ENCODE measurements around the gene IGF1R. TPM values are rescaled to one million over a fixed set of nuclear protein-coding genes. Genes with fewer than 3 reads are reported as not detected.
A peak's percentile ranks its signal among the peaks of the same experiment; 100 is the strongest.

The IGF1R gene
- total RNA-seq, 1 experiment from 2014 or later, result 14.1 TPM

- Histone ChIP-seq H3K36me3 (peaks cover 39% of the 10 kb centered on the region), H3K27ac (peak overlapping the region; percentile 96), H3K4me1 (replicated peaks) (peaks cover 73% of the 10 kb centered on the region), H3K27me3 (replicated peaks) (no peaks in the 10 kb centered on the region), H3K4me3 (no peak overlapping the region), H3K9me3 (replicated peaks) (no peaks in the 10 kb centered on the region)
- DNase-seq (ENCODE audit: low read depth in 1 of 2, low spot score in 2 of 2), result peak in 1 of 2 experiments; percentile 82
Observed at GRCh38 chr15:98905963-98906711, 257.8 kb downstream of the IGF1R start.

GRCh38 chr15:98906712-98907083 is 258.4 kb downstream of the IGF1R start:
- Histone ChIP-seq H3K27ac (peak overlapping the region; percentile 96), H3K4me3 (no peak overlapping the region)
- DNase-seq (ENCODE audit: low read depth in 1 of 2, low spot score in 2 of 2), result peak; percentile 54 to 71

GRCh38 chr15:98907927-98908471 is 259.7 kb downstream of the IGF1R start:
- Histone ChIP-seq H3K27me3 (replicated peaks) (no peaks in the 10 kb centered on the region), H3K4me3 (no peak overlapping the region), H3K36me3 (peaks cover 53% of the 10 kb centered on the region), H3K27ac (peak overlapping the region; percentile 96), H3K4me1 (replicated peaks) (peaks cover 54% of the 10 kb centered on the region), H3K9me3 (replicated peaks) (no peaks in the 10 kb centered on the region)
- DNase-seq (ENCODE audit: low read depth in 1 of 2, low spot score in 2 of 2), result no peak

More at GRCh38 chr15:98906712-98907083, 258.4 kb downstream of the IGF1R start:
- H3K27me3 ChIP-seq (replicated peaks), result no peaks in the 10 kb centered on the region
- peaks cover 67% of the 10 kb centered on the region for H3K4me1 ChIP-seq (replicated peaks)
- peaks cover 45% of the 10 kb centered on the region for H3K36me3 ChIP-seq
- no peaks in the 10 kb centered on the region for H3K9me3 ChIP-seq (replicated peaks)

GRCh38 chr15:98909968-98910885 is 261.9 kb downstream of the IGF1R start:
- DNase-seq (ENCODE audit: low read depth in 1 of 2, low spot score in 2 of 2), result no peak
- no peak overlapping the region for H3K27ac ChIP-seq
- peaks cover 64% of the 10 kb centered on the region for H3K36me3 ChIP-seq
- no peaks in the 10 kb centered on the region for H3K9me3 ChIP-seq (replicated peaks)
- no peak overlapping the region for H3K4me3 ChIP-seq
- peaks cover 52% of the 10 kb centered on the region for H3K4me1 ChIP-seq (replicated peaks)
- no peaks in the 10 kb centered on the region for H3K27me3 ChIP-seq (replicated peaks)

GRCh38 chr15:98914626-98915025 is 266.3 kb downstream of the IGF1R start:
- no peaks in the 10 kb centered on the region for H3K9me3 ChIP-seq (replicated peaks)

GRCh38 chr15:98916826-98917225 is 268.5 kb downstream of the IGF1R start:
- Histone ChIP-seq H3K4me3 (no peak overlapping the region), H3K4me1 (replicated peaks) (peaks cover 29% of the 10 kb centered on the region), H3K9me3 (replicated peaks) (no peaks in the 10 kb centered on the region), H3K27me3 (replicated peaks) (no peaks in the 10 kb centered on the region), H3K27ac (no peak overlapping the region), H3K36me3 (peaks cover 88% of the 10 kb centered on the region)
- DNase-seq (ENCODE audit: low read depth in 1 of 2, low spot score in 2 of 2), result no peak

More at GRCh38 chr15:98914626-98915025, 266.3 kb downstream of the IGF1R start:
- no peak overlapping the region for H3K4me3 ChIP-seq
- peaks cover 87% of the 10 kb centered on the region for H3K36me3 ChIP-seq
- H3K4me1 ChIP-seq (replicated peaks), result peaks cover 29% of the 10 kb centered on the region
- peak; percentile 90 to 91 for DNase-seq (ENCODE audit: low read depth in 1 of 2, low spot score in 2 of 2)
- H3K27me3 ChIP-seq (replicated peaks), result no peaks in the 10 kb centered on the region
- peak overlapping the region; percentile 21; the same call in 1 of the 2 replicates for H3K27ac ChIP-seq

- no peak overlapping the region for H3K27ac ChIP-seq
- no peak overlapping the region for H3K4me3 ChIP-seq
- peaks cover 88% of the 10 kb centered on the region for H3K36me3 ChIP-seq
- no peaks in the 10 kb centered on the region for H3K9me3 ChIP-seq (replicated peaks)
- peaks cover 29% of the 10 kb centered on the region for H3K4me1 ChIP-seq (replicated peaks)
- H3K27me3 ChIP-seq (replicated peaks), result no peaks in the 10 kb centered on the region
- no peak for DNase-seq (ENCODE audit: low read depth in 1 of 2, low spot score in 2 of 2)
Observed at GRCh38 chr15:98917417-98917816, 269.1 kb downstream of the IGF1R start.

- Histone ChIP-seq H3K27me3 (replicated peaks) (no peaks in the 10 kb centered on the region), H3K9me3 (replicated peaks) (no peaks in the 10 kb centered on the region), H3K36me3 (peaks cover 93% of the 10 kb centered on the region), H3K4me3 (no peak overlapping the region), H3K27ac (no peak overlapping the region), H3K4me1 (replicated peaks) (peaks cover 9% of the 10 kb centered on the region)
- no peak for DNase-seq (ENCODE audit: low read depth in 1 of 2, low spot score in 2 of 2)
Observed at GRCh38 chr15:98920091-98920880, 271.9 kb downstream of the IGF1R start.

GRCh38 chr15:98923171-98923570 is 274.8 kb downstream of the IGF1R start:
- peaks cover 91% of the 10 kb centered on the region for H3K36me3 ChIP-seq
- DNase-seq (ENCODE audit: low read depth in 1 of 2, low spot score in 2 of 2), result no peak
- H3K27me3 ChIP-seq (replicated peaks), result no peaks in the 10 kb centered on the region
- H3K9me3 ChIP-seq (replicated peaks), result no peaks in the 10 kb centered on the region
- H3K27ac ChIP-seq, result no peak overlapping the region
- H3K4me1 ChIP-seq (replicated peaks), result no peaks in the 10 kb centered on the region
- no peak overlapping the region for H3K4me3 ChIP-seq

- Histone ChIP-seq H3K9me3 (replicated peaks) (no peaks in the 10 kb centered on the region), H3K4me3 (no peak overlapping the region)
- DNase-seq (ENCODE audit: low read depth in 1 of 2, low spot score in 2 of 2), result no peak
Observed at GRCh38 chr15:98923579-98923978, 275.2 kb downstream of the IGF1R start.

GRCh38 chr15:98924401-98925049 is 276.2 kb downstream of the IGF1R start:
- no peaks in the 10 kb centered on the region for H3K9me3 ChIP-seq (replicated peaks)

More at GRCh38 chr15:98923579-98923978, 275.2 kb downstream of the IGF1R start:
- Histone ChIP-seq H3K27me3 (replicated peaks) (no peaks in the 10 kb centered on the region), H3K36me3 (peaks cover 91% of the 10 kb centered on the region), H3K27ac (no peak overlapping the region), H3K4me1 (replicated peaks) (no peaks in the 10 kb centered on the region)

GRCh38 chr15:98926236-98926635 is 277.9 kb downstream of the IGF1R start:
- Histone ChIP-seq H3K36me3 (peaks cover 86% of the 10 kb centered on the region), H3K4me1 (replicated peaks) (no peaks in the 10 kb centered on the region), H3K27me3 (replicated peaks) (no peaks in the 10 kb centered on the region), H3K4me3 (no peak overlapping the region), H3K9me3 (replicated peaks) (no peaks in the 10 kb centered on the region), H3K27ac (no peak overlapping the region)
- DNase-seq (ENCODE audit: low read depth in 1 of 2, low spot score in 2 of 2), result no peak

More at GRCh38 chr15:98924401-98925049, 276.2 kb downstream of the IGF1R start:
- peaks cover 87% of the 10 kb centered on the region for H3K36me3 ChIP-seq
- H3K27ac ChIP-seq, result no peak overlapping the region
- no peak for DNase-seq (ENCODE audit: low read depth in 1 of 2, low spot score in 2 of 2)
- H3K4me1 ChIP-seq (replicated peaks), result no peaks in the 10 kb centered on the region
- H3K4me3 ChIP-seq, result no peak overlapping the region
- H3K27me3 ChIP-seq (replicated peaks), result no peaks in the 10 kb centered on the region

- no peak overlapping the region for H3K4me3 ChIP-seq
- no peaks in the 10 kb centered on the region for H3K9me3 ChIP-seq (replicated peaks)
- H3K27ac ChIP-seq, result no peak overlapping the region
- no peak for DNase-seq (ENCODE audit: low read depth in 1 of 2, low spot score in 2 of 2)
- H3K4me1 ChIP-seq (replicated peaks), result no peaks in the 10 kb centered on the region
- no peaks in the 10 kb centered on the region for H3K27me3 ChIP-seq (replicated peaks)
- peaks cover 82% of the 10 kb centered on the region for H3K36me3 ChIP-seq
Observed at GRCh38 chr15:98927022-98927421, 278.7 kb downstream of the IGF1R start.
